ENCODE results near the gene SLC39A9.
"Not testable (repeated sequence)": the region's sequence is repeated elsewhere in the genome, so short reads cannot be mapped to it uniquely, and the experiment has no call there.

The SLC39A9 gene

GRCh38 chr14:69473946-69474345 is 75.5 kb downstream of the SLC39A9 start:
- DNase-seq (ENCODE audit: low read depth in 2 of 3, low spot score in 1 of 3) = no peak

- no peak for DNase-seq (ENCODE audit: low read depth in 2 of 3, low spot score in 1 of 3)
These were observed 76.8 kb downstream of the SLC39A9 start for GRCh38 chr14:69475194-69475818.

GRCh38 chr14:69476824-69477450 is 78.4 kb downstream of the SLC39A9 start:
- DNase-seq (ENCODE audit: low read depth in 2 of 3, low spot score in 1 of 3) = not testable (repeated sequence)

GRCh38 chr14:69478055-69478454 is 79.6 kb downstream of the SLC39A9 start:
- DNase-seq (ENCODE audit: low read depth in 2 of 3, low spot score in 1 of 3) = not testable (repeated sequence)

- DNase-seq (ENCODE audit: low read depth in 2 of 3, low spot score in 1 of 3) = no peak
These were observed 81.2 kb downstream of the SLC39A9 start for GRCh38 chr14:69479696-69480095.

GRCh38 chr14:69480136-69480535 is 81.6 kb downstream of the SLC39A9 start:
- DNase-seq (ENCODE audit: low read depth in 2 of 3, low spot score in 1 of 3) = no peak

- DNase-seq (ENCODE audit: low read depth in 2 of 3, low spot score in 1 of 3) = no peak
These were observed 83.5 kb downstream of the SLC39A9 start for GRCh38 chr14:69481815-69482568.

GRCh38 chr14:69483765-69484443 is 85.4 kb downstream of the SLC39A9 start:
- DNase-seq (ENCODE audit: low read depth in 2 of 3, low spot score in 1 of 3) = no peak

- DNase-seq (ENCODE audit: low read depth in 2 of 3, low spot score in 1 of 3) = no peak
These were observed 86.2 kb downstream of the SLC39A9 start, which contains the start of gene PLEKHD1 for GRCh38 chr14:69484444-69485314. Gene PLEKHD1 (plus strand): TSS chr14:69484728. CDS start chr14:69484966, 238 bp downstream.

GRCh38 chr14:69485315-69485660 is 86.8 kb downstream of the SLC39A9 start:
- no peak for DNase-seq (ENCODE audit: low read depth in 2 of 3, low spot score in 1 of 3)

GRCh38 chr14:69485701-69486100 is 87.2 kb downstream of the SLC39A9 start:
- DNase-seq (ENCODE audit: low read depth in 2 of 3, low spot score in 1 of 3) = no peak

GRCh38 chr14:69487226-69487625 is 88.7 kb downstream of the SLC39A9 start:
- no peak for DNase-seq (ENCODE audit: low read depth in 2 of 3, low spot score in 1 of 3)

- DNase-seq (ENCODE audit: low read depth in 2 of 3, low spot score in 1 of 3) = no peak
These were observed 89.3 kb downstream of the SLC39A9 start for GRCh38 chr14:69487771-69488170.

GRCh38 chr14:69489495-69489894 is 91.0 kb downstream of the SLC39A9 start:
- DNase-seq (ENCODE audit: low read depth in 2 of 3, low spot score in 1 of 3) = no peak

GRCh38 chr14:69490219-69490918 is 91.9 kb downstream of the SLC39A9 start:
- DNase-seq (ENCODE audit: low read depth in 2 of 3, low spot score in 1 of 3) = no peak

GRCh38 chr14:69491193-69491592 is 92.7 kb downstream of the SLC39A9 start:
- no peak for DNase-seq (ENCODE audit: low read depth in 2 of 3, low spot score in 1 of 3)

GRCh38 chr14:69493038-69493437 is 94.5 kb downstream of the SLC39A9 start:
- no peak for DNase-seq (ENCODE audit: low read depth in 2 of 3, low spot score in 1 of 3)

GRCh38 chr14:69493791-69494190 is 95.3 kb downstream of the SLC39A9 start:
- no peak for DNase-seq (ENCODE audit: low read depth in 2 of 3, low spot score in 1 of 3)

- DNase-seq (ENCODE audit: low read depth in 2 of 3, low spot score in 1 of 3) = no peak
These were observed 96.9 kb downstream of the SLC39A9 start for GRCh38 chr14:69495341-69495921.

- DNase-seq (ENCODE audit: low read depth in 2 of 3, low spot score in 1 of 3) = not testable (repeated sequence)
These were observed 99.4 kb downstream of the SLC39A9 start for GRCh38 chr14:69497866-69498265.
